Small intestine (tissue), 7 donors: Measurements from ENCODE around the gene PRMT7. TPM values are rescaled to one million over a fixed set of nuclear protein-coding genes. Genes with fewer than 3 reads are reported as not detected.
"Not testable (repeated sequence)": the region's sequence is repeated elsewhere in the genome, so short reads cannot be mapped to it uniquely, and the experiment has no call there.

Experiments
- DNase-seq, 2 donors: peaks; one replicate each; pipeline versions ENCODE4 v3.0.0 to v3.0.0-alpha.2; 2013
- FAIRE-seq: peaks from 2 replicates; lab custom pipeline; 2012; peaks lifted over from hg19 to GRCh38; lab: Jason Lieb, UNC
- H3K27ac ChIP-seq, 3 donors: one replicate each; pipeline ENCODE4 v1.5.1; 2013; ENCODE audit warnings: low read length in 2 of 3, mild to moderate bottlenecking in 2 of 3, control low read depth in 1 of 3, inconsistent platforms in 1 of 3, low read depth in 1 of 3, moderate library complexity in 1 of 3
- H3K27me3 ChIP-seq, 3 donors: one replicate each; pipeline ENCODE4 v1.6.1; 2013; ENCODE audit warnings: low read length in 3 of 3, inconsistent platforms in 1 of 3; ENCODE audit not compliant: control insufficient read depth in 3 of 3, insufficient read depth in 3 of 3
- H3K36me3 ChIP-seq, 3 donors: one replicate each; pipeline ENCODE4 v1.6.1; 2013; ENCODE audit warnings: low read length in 3 of 3, inconsistent platforms in 1 of 3, low read depth in 1 of 3, mild to moderate bottlenecking in 1 of 3, moderate library complexity in 1 of 3; ENCODE audit not compliant: control insufficient read depth in 3 of 3, insufficient read depth in 2 of 3
- H3K4me1 ChIP-seq, 3 donors: one replicate each; pipeline ENCODE4 v1.6.1; 2013; ENCODE audit warnings: low read length in 2 of 3, inconsistent platforms in 1 of 3, low read depth in 1 of 3, mild to moderate bottlenecking in 1 of 3, moderate library complexity in 1 of 3; ENCODE audit not compliant: control insufficient read depth in 3 of 3, insufficient read depth in 2 of 3
- H3K4me3 ChIP-seq, 3 donors: one replicate each; pipeline ENCODE4 v1.5.1; 2013; ENCODE audit warnings: low read length in 3 of 3, control low read depth in 1 of 3, inconsistent platforms in 1 of 3, low read depth in 1 of 3, mild to moderate bottlenecking in 1 of 3, moderate library complexity in 1 of 3
- H3K9me3 ChIP-seq, 2 donors: one replicate each; pipeline ENCODE4 v1.6.1; 2013; ENCODE audit warnings: low read depth in 1 of 2, low read length in 1 of 2; ENCODE audit not compliant: control insufficient read depth in 2 of 2, insufficient read depth in 1 of 2
- WGBS, 3 donors: extraction: QIAGEN DNeasy Blood & Tissue Kit; methylation state at CpG; one replicate each; pipeline ENCODE4 v1.1.7; 2013; 5-methylcytosine and 5-hydroxymethylcytosine counted together
- polyA plus RNA-seq, 4 donors: library from polyadenylated mRNA; stranded (reverse) in 3 of 4; unstranded in 1 of 4; fragments of 200-250 nt in 3 of 4; fragments of 120-200 nt in 1 of 4; gene quantifications; one replicate each; pipeline versions ENCODE4 v1.2.1 to v1.2.3, GENCODE V29; 2013
- donor health status: healthy with polysubstance abuse.
- donor health status: control.
- donor health status: control.
- donor health status: Bipolar disorder and iron deficiency.
- donor health status: healthy.

PRMT7 gene
- polyA plus RNA-seq, 4 donors: 13.6 to 46.3 (median 20.2) TPM

- DNase-seq (no peak), FAIRE-seq (no peak)
- WGBS, 3 donors: 79 to 94% (median 87%) methylated on average over 11 of the region's 11 CpGs
- Histone ChIP-seq H3K4me1 (peaks cover 0 to 6% (median 0%) of the 10 kb centered on the region in 3 donors), H3K27ac (peak overlapping the region in 1 of 3 donors; percentile 10), H3K9me3 (no peaks in the 10 kb centered on the region), H3K4me3 (no peak overlapping the region), H3K36me3 (peaks cover 2 to 43% (median 8%) of the 10 kb centered on the region in 3 donors), H3K27me3 (no peaks in the 10 kb centered on the region)
Measured at GRCh38 chr16:68287276-68288251, 23.3 kb upstream of the PRMT7 start.

GRCh38 chr16:68288252-68288650 lies 22.6 kb upstream of the PRMT7 start:
- no peak for FAIRE-seq
- 65 to 87% (median 85%) methylated on average over 1 of the region's 1 CpG for WGBS, 3 donors
- peaks cover 0 to 6% (median 0%) of the 10 kb centered on the region in 3 donors for H3K4me1 ChIP-seq
- H3K36me3 ChIP-seq: peaks cover 1 to 41% (median 8%) of the 10 kb centered on the region in 3 donors
- H3K27ac ChIP-seq: no peak overlapping the region
- no peak for DNase-seq
- H3K4me3 ChIP-seq: no peak overlapping the region
- no peaks in the 10 kb centered on the region for H3K27me3 ChIP-seq
- no peaks in the 10 kb centered on the region for H3K9me3 ChIP-seq

GRCh38 chr16:68288796-68289195 lies 22.0 kb upstream of the PRMT7 start:
- peaks cover 0 to 46% (median 7%) of the 10 kb centered on the region in 3 donors for H3K36me3 ChIP-seq
- H3K9me3 ChIP-seq, FAIRE-seq, DNase-seq, H3K27me3 ChIP-seq, H3K4me3 ChIP-seq, H3K4me1 ChIP-seq, H3K27ac ChIP-seq: not testable (repeated sequence)
- 87 to 93% (median 90%) methylated on average over 9 of the region's 9 CpGs for WGBS, 3 donors

GRCh38 chr16:68289202-68289601 lies 21.6 kb upstream of the PRMT7 start:
- H3K4me1 ChIP-seq: peaks cover 0 to 3% (median 0%) of the 10 kb centered on the region in 3 donors
- DNase-seq (no peak), FAIRE-seq (no peak)
- H3K27me3 ChIP-seq: no peaks in the 10 kb centered on the region
- H3K27ac ChIP-seq: peak overlapping the region in 1 of 3 donors; percentile 65
- WGBS, 3 donors: 84 to 97% (median 96%) methylated on average over 2 of the region's 2 CpGs
- no peak overlapping the region for H3K4me3 ChIP-seq
- H3K36me3 ChIP-seq: peaks cover 0 to 50% (median 6%) of the 10 kb centered on the region in 3 donors
- H3K9me3 ChIP-seq: no peaks in the 10 kb centered on the region

- no peaks in the 10 kb centered on the region for H3K9me3 ChIP-seq
- FAIRE-seq: no peak
- peaks cover 4 to 55% (median 6%) of the 10 kb centered on the region in 3 donors for H3K36me3 ChIP-seq
- H3K4me1 ChIP-seq: peaks cover 0 to 3% (median 0%) of the 10 kb centered on the region in 3 donors
- 59 to 72% (median 61%) methylated on average over 4 of the region's 4 CpGs for WGBS, 3 donors
- H3K27me3 ChIP-seq: no peaks in the 10 kb centered on the region
- H3K4me3 ChIP-seq: no peak overlapping the region
- H3K27ac ChIP-seq: peak overlapping the region in 1 of 3 donors; percentile 76
- DNase-seq: peak in 1 of 2 donors; percentile 18
Measured at GRCh38 chr16:68289621-68290329, 21.0 kb upstream of the PRMT7 start.

GRCh38 chr16:68290450-68290849 lies 20.4 kb upstream of the PRMT7 start:
- Histone ChIP-seq H3K27me3 (no peaks in the 10 kb centered on the region), H3K4me1 (peaks cover 0 to 3% (median 0%) of the 10 kb centered on the region in 3 donors), H3K4me3 (no peak overlapping the region), H3K36me3 (peaks cover 4 to 57% (median 6%) of the 10 kb centered on the region in 3 donors), H3K27ac (peak overlapping the region in 1 of 3 donors; percentile 76), H3K9me3 (no peaks in the 10 kb centered on the region)
- WGBS, 3 donors: 80 to 87% (median 86%) methylated on average over 6 of the region's 6 CpGs
- FAIRE-seq (no peak), DNase-seq (no peak)

GRCh38 chr16:68291227-68291626 lies 19.6 kb upstream of the PRMT7 start:
- no peaks in the 10 kb centered on the region for H3K27me3 ChIP-seq
- peaks cover 0 to 3% (median 0%) of the 10 kb centered on the region in 3 donors for H3K4me1 ChIP-seq
- no peak overlapping the region for H3K4me3 ChIP-seq
- DNase-seq (no peak), FAIRE-seq (no peak)
- H3K36me3 ChIP-seq: peaks cover 4 to 60% (median 7%) of the 10 kb centered on the region in 3 donors
- H3K9me3 ChIP-seq: no peaks in the 10 kb centered on the region
- no peak overlapping the region for H3K27ac ChIP-seq
- WGBS, 3 donors: 84 to 92% (median 90%) methylated on average over 4 of the region's 4 CpGs

- H3K4me1 ChIP-seq: peaks cover 0 to 3% (median 0%) of the 10 kb centered on the region in 3 donors
- WGBS, 3 donors: 94 to 99% (median 96%) methylated on average over 5 of the region's 5 CpGs
- no peaks in the 10 kb centered on the region for H3K27me3 ChIP-seq
- FAIRE-seq (no peak), DNase-seq (no peak)
- H3K36me3 ChIP-seq: peaks cover 10 to 65% (median 12%) of the 10 kb centered on the region in 3 donors
- H3K4me3 ChIP-seq: no peak overlapping the region
- H3K27ac ChIP-seq: no peak overlapping the region
- no peaks in the 10 kb centered on the region for H3K9me3 ChIP-seq
Measured at GRCh38 chr16:68292425-68292824, 18.4 kb upstream of the PRMT7 start.
